ENCODE data around the gene CEP164.

DNA sequence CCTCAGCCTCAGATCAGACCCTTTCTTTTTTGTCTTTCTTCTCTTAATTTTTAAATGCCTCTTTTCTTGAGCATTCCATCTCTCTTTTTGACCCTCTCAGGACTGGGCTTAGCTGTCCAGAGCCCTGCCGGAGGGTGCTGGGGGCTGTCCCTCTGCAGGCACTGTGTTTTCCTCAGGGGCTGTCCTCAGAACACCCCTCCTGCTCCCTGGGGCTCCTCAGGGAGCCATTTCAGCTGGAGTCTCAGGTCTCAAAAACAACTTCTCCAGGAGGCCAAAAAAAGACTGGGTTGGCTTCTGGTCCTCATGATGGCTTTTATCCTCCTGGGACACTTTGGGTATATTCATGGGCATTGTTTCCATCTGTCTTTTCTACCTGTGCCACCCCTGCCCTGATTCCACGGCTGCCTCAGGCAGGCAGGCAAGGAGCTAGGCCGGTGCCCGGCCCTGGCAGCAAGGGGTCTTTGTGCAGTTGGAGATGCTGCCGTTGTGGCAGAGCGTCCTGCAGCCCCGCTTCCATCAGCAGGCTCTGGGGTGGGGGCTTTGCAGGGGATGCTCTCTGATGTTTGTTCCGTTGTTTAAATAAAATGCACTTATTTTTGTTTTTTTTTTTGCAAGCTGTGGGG lies 85.1 kb downstream of the CEP164 start:
- no peak for TF ChIP-seq CREB1 (CRISPR knock-in tag; IDR thresholded peaks at IDR 0.05; ENCODE audit: low read depth)
- no peak for TF ChIP-seq POLR2AphosphoS5 (IDR thresholded peaks at IDR 0.05; ENCODE audit: low read depth)
- no peak for TF ChIP-seq JUNB (IDR thresholded peaks at IDR 0.05; ENCODE audit: unreplicated experiment)
- TF ChIP-seq, protein P1, sequence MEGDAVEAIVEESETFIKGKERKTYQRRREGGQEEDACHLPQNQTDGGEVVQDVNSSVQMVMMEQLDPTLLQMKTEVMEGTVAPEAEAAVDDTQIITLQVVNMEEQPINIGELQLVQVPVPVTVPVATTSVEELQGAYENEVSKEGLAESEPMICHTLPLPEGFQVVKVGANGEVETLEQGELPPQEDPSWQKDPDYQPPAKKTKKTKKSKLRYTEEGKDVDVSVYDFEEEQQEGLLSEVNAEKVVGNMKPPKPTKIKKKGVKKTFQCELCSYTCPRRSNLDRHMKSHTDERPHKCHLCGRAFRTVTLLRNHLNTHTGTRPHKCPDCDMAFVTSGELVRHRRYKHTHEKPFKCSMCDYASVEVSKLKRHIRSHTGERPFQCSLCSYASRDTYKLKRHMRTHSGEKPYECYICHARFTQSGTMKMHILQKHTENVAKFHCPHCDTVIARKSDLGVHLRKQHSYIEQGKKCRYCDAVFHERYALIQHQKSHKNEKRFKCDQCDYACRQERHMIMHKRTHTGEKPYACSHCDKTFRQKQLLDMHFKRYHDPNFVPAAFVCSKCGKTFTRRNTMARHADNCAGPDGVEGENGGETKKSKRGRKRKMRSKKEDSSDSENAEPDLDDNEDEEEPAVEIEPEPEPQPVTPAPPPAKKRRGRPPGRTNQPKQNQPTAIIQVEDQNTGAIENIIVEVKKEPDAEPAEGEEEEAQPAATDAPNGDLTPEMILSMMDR (conservative IDR thresholded peaks at IDR 0.05; ENCODE audit: low read depth in 2 of 2), result no peak
- TF ChIP-seq, protein P2, sequence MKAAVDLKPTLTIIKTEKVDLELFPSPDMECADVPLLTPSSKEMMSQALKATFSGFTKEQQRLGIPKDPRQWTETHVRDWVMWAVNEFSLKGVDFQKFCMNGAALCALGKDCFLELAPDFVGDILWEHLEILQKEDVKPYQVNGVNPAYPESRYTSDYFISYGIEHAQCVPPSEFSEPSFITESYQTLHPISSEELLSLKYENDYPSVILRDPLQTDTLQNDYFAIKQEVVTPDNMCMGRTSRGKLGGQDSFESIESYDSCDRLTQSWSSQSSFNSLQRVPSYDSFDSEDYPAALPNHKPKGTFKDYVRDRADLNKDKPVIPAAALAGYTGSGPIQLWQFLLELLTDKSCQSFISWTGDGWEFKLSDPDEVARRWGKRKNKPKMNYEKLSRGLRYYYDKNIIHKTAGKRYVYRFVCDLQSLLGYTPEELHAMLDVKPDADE (IDR thresholded peaks at IDR 0.05), result no peak
- TF ChIP-seq EZH2phosphoT487 (IDR thresholded peaks at IDR 0.05; ENCODE audit: unreplicated experiment), result no peak
- TF ChIP-seq, protein P3, sequence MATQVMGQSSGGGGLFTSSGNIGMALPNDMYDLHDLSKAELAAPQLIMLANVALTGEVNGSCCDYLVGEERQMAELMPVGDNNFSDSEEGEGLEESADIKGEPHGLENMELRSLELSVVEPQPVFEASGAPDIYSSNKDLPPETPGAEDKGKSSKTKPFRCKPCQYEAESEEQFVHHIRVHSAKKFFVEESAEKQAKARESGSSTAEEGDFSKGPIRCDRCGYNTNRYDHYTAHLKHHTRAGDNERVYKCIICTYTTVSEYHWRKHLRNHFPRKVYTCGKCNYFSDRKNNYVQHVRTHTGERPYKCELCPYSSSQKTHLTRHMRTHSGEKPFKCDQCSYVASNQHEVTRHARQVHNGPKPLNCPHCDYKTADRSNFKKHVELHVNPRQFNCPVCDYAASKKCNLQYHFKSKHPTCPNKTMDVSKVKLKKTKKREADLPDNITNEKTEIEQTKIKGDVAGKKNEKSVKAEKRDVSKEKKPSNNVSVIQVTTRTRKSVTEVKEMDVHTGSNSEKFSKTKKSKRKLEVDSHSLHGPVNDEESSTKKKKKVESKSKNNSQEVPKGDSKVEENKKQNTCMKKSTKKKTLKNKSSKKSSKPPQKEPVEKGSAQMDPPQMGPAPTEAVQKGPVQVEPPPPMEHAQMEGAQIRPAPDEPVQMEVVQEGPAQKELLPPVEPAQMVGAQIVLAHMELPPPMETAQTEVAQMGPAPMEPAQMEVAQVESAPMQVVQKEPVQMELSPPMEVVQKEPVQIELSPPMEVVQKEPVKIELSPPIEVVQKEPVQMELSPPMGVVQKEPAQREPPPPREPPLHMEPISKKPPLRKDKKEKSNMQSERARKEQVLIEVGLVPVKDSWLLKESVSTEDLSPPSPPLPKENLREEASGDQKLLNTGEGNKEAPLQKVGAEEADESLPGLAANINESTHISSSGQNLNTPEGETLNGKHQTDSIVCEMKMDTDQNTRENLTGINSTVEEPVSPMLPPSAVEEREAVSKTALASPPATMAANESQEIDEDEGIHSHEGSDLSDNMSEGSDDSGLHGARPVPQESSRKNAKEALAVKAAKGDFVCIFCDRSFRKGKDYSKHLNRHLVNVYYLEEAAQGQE (IDR thresholded peaks at IDR 0.05; ENCODE audit: unreplicated experiment), result no peak
- no peak for TF ChIP-seq EZH2 (IDR thresholded peaks at IDR 0.05; ENCODE audit: low read depth, unreplicated experiment)
- TF ChIP-seq ZNF331 (CRISPR knock-in tag; IDR thresholded peaks at IDR 0.05; ENCODE audit: low read depth), result no peak
- no peak for TF ChIP-seq ZNF114 (CRISPR knock-in tag; IDR thresholded peaks at IDR 0.05)
- TF ChIP-seq STAT1 (IDR thresholded peaks at IDR 0.05; ENCODE audit: unreplicated experiment), result no peak
- TF ChIP-seq NANOG (IDR thresholded peaks at IDR 0.05; ENCODE audit: borderline replicate concordance), result no peak
- TF ChIP-seq, protein P4, sequence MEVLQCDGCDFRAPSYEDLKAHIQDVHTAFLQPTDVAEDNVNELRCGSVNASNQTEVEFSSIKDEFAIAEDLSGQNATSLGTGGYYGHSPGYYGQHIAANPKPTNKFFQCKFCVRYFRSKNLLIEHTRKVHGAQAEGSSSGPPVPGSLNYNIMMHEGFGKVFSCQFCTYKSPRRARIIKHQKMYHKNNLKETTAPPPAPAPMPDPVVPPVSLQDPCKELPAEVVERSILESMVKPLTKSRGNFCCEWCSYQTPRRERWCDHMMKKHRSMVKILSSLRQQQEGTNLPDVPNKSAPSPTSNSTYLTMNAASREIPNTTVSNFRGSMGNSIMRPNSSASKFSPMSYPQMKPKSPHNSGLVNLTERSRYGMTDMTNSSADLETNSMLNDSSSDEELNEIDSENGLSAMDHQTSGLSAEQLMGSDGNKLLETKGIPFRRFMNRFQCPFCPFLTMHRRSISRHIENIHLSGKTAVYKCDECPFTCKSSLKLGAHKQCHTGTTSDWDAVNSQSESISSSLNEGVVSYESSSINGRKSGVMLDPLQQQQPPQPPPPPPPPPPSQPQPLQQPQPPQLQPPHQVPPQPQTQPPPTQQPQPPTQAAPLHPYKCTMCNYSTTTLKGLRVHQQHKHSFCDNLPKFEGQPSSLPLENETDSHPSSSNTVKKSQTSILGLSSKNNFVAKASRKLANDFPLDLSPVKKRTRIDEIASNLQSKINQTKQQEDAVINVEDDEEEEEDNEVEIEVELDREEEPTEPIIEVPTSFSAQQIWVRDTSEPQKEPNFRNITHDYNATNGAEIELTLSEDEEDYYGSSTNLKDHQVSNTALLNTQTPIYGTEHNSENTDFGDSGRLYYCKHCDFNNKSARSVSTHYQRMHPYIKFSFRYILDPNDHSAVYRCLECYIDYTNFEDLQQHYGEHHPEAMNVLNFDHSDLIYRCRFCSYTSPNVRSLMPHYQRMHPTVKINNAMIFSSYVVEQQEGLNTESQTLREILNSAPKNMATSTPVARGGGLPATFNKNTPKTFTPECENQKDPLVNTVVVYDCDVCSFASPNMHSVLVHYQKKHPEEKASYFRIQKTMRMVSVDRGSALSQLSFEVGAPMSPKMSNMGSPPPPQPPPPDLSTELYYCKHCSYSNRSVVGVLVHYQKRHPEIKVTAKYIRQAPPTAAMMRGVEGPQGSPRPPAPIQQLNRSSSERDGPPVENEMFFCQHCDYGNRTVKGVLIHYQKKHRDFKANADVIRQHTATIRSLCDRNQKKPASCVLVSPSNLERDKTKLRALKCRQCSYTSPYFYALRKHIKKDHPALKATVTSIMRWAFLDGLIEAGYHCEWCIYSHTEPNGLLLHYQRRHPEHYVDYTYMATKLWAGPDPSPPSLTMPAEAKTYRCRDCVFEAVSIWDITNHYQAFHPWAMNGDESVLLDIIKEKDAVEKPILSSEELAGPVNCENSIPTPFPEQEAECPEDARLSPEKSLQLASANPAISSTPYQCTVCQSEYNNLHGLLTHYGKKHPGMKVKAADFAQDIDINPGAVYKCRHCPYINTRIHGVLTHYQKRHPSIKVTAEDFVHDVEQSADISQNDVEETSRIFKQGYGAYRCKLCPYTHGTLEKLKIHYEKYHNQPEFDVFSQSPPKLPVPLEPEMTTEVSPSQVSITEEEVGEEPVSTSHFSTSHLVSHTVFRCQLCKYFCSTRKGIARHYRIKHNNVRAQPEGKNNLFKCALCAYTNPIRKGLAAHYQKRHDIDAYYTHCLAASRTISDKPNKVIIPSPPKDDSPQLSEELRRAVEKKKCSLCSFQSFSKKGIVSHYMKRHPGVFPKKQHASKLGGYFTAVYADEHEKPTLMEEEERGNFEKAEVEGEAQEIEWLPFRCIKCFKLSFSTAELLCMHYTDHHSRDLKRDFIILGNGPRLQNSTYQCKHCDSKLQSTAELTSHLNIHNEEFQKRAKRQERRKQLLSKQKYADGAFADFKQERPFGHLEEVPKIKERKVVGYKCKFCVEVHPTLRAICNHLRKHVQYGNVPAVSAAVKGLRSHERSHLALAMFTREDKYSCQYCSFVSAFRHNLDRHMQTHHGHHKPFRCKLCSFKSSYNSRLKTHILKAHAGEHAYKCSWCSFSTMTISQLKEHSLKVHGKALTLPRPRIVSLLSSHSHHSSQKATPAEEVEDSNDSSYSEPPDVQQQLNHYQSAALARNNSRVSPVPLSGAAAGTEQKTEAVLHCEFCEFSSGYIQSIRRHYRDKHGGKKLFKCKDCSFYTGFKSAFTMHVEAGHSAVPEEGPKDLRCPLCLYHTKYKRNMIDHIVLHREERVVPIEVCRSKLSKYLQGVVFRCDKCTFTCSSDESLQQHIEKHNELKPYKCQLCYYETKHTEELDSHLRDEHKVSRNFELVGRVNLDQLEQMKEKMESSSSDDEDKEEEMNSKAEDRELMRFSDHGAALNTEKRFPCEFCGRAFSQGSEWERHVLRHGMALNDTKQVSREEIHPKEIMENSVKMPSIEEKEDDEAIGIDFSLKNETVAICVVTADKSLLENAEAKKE (CRISPR knock-in tag; IDR thresholded peaks at IDR 0.05), result no peak
